Coronary artery (tissue), 2 donors: ENCODE results near the gene CDHR3.
"Not testable (repeated sequence)": the region's sequence is repeated elsewhere in the genome, so short reads cannot be mapped to it uniquely, and the experiment has no call there.

Source experiments
- DNase-seq: peaks from one replicate; pipeline ENCODE4 v3.0.0-alpha.2; 2017; ENCODE audit warnings: low spot score
- H3K27ac ChIP-seq, 2 donors: fragments of 200-600 bp; sonication (generic); one replicate each; pipeline ENCODE4 v1.5.1; 2016 to 2019
- H3K4me3 ChIP-seq: fragments of 200-600 bp; sonication (generic); 2 replicates; pipeline ENCODE4 v1.5.1; 2016; ENCODE audit warnings: mild to moderate bottlenecking, moderate library complexity
- CTCF ChIP-seq: fragments of 200-600 bp; sonication (generic); IDR thresholded peaks from one replicate; pipeline ENCODE4 v1.5.1; 2019; ENCODE audit warnings: antibody characterized with exemption

The CDHR3 gene

GRCh38 chr7:105941596-105941995, 21.5 kb upstream of the CDHR3 start:
- no peak for DNase-seq

GRCh38 chr7:105943486-105943885, 19.6 kb upstream of the CDHR3 start:
- no peak for DNase-seq
- H3K27ac ChIP-seq, result no peak overlapping the region
- no peak overlapping the region for H3K4me3 ChIP-seq
- TF ChIP-seq CTCF, result no peak

More at GRCh38 chr7:105941596-105941995, 21.5 kb upstream of the CDHR3 start:
- Histone ChIP-seq H3K4me3 (no peak overlapping the region), H3K27ac (no peak overlapping the region)
- TF ChIP-seq CTCF, result no peak

- no peak for DNase-seq
- no peak overlapping the region for H3K4me3 ChIP-seq
- no peak overlapping the region for H3K27ac ChIP-seq
- TF ChIP-seq CTCF, result no peak
Measured at GRCh38 chr7:105945848-105946247, 17.2 kb upstream of the CDHR3 start.

- no peak for TF ChIP-seq CTCF
Measured at GRCh38 chr7:105951597-105951996, 11.5 kb upstream of the CDHR3 start.

GRCh38 chr7:105952917-105953595, 10.0 kb upstream of the CDHR3 start:
- DNase-seq, result no peak
- no peak for TF ChIP-seq CTCF
- Histone ChIP-seq H3K27ac (no peak overlapping the region), H3K4me3 (no peak overlapping the region)

More at GRCh38 chr7:105951597-105951996, 11.5 kb upstream of the CDHR3 start:
- H3K4me3 ChIP-seq, result no peak overlapping the region
- no peak for DNase-seq
- no peak overlapping the region for H3K27ac ChIP-seq

- TF ChIP-seq CTCF, result no peak
- no peak overlapping the region for H3K4me3 ChIP-seq
- no peak overlapping the region for H3K27ac ChIP-seq
- DNase-seq, result no peak
Measured at GRCh38 chr7:105954711-105955110, 8.4 kb upstream of the CDHR3 start.

- H3K27ac ChIP-seq, H3K4me3 ChIP-seq, DNase-seq: not testable (repeated sequence)
Measured at GRCh38 chr7:105955651-105956466, 7.2 kb upstream of the CDHR3 start.
